ENCODE measurements around the gene PIR. TPM values are rescaled to one million over a fixed set of nuclear protein-coding genes. Genes with fewer than 3 reads are reported as not detected.

The PIR gene
- total and polyA plus RNA-seq, 9 of the 15 experiments (the other 6 are each of a cell fraction or from before 2014, with no cell fraction given): 7.5 to 29.8 (median 11.5) TPM

GRCh38 chrX:15344106-15344505 is 149.0 kb downstream of the PIR start:
- no peak overlapping the region for H3K9ac ChIP-seq (ENCODE audit: insufficient read depth in 1 of 2, low read depth in 2 of 2, low read length in 2 of 2)
- H3K9me1 ChIP-seq (ENCODE audit: control insufficient read depth, insufficient read depth, low read length): no peaks in the 10 kb centered on the region
- no peaks in the 10 kb centered on the region for H3K9me3 ChIP-seq (replicated peaks; ENCODE audit: control insufficient read depth, insufficient read depth, low read depth, low read length)
- FAIRE-seq (no peak), ATAC-seq (no peak), DNase-seq (ENCODE audit: extremely low read depth in 1 of 4, low spot score in 3 of 4) (no peak)
- no peak overlapping the region for H3K4me2 ChIP-seq (ENCODE audit: insufficient read depth, low read length)
- H3K27ac ChIP-seq (ENCODE audit: extremely low read depth, low read depth, low read length): no peak overlapping the region
- H3K79me2 ChIP-seq (ENCODE audit: control insufficient read depth, insufficient read depth, low read length): no peaks in the 10 kb centered on the region
- peaks cover 0 to 3% of the 10 kb centered on the region in 2 experiments; a peak in 3 of 5 replicates for H3K27me3 ChIP-seq (ENCODE audit: control insufficient read depth in 2 of 2, insufficient read depth in 2 of 2, low read length in 2 of 2)
- no peaks in the 10 kb centered on the region for H4K20me1 ChIP-seq (replicated peaks; ENCODE audit: control insufficient read depth, insufficient read depth, low read length)
- no peak overlapping the region for H3K4me3 ChIP-seq
- BruUV-seq (replicated peaks): no TSS peak
- intact Hi-C loops (cut with micrococcal nuclease): loop anchor here (10.0 kb wide), 1 partner anchor 311 kb away; no protein-coding TSS in a partner anchor
- POLR2A ChIA-PET: interaction anchor here (0.5 kb wide), 1 partner anchor 22 kb away, joined by 3 read pairs; no protein-coding TSS in a partner anchor
- no peaks in the 10 kb centered on the region for H3K36me3 ChIP-seq (ENCODE audit: control insufficient read depth, insufficient read depth, low read length)
- CTCF ChIA-PET (ENCODE audit: low intra/inter-chr PET ratio): no interaction called here
- no peaks in the 10 kb centered on the region for H3K4me1 ChIP-seq (replicated peaks in 1 of 2; ENCODE audit: control insufficient read depth in 2 of 2, insufficient read depth in 2 of 2, low read length in 2 of 2)
- no peak for TF ChIP-seq ERF (CRISPR knock-in tag; IDR thresholded peaks at IDR 0.05)
- TF ChIP-seq, protein P1, sequence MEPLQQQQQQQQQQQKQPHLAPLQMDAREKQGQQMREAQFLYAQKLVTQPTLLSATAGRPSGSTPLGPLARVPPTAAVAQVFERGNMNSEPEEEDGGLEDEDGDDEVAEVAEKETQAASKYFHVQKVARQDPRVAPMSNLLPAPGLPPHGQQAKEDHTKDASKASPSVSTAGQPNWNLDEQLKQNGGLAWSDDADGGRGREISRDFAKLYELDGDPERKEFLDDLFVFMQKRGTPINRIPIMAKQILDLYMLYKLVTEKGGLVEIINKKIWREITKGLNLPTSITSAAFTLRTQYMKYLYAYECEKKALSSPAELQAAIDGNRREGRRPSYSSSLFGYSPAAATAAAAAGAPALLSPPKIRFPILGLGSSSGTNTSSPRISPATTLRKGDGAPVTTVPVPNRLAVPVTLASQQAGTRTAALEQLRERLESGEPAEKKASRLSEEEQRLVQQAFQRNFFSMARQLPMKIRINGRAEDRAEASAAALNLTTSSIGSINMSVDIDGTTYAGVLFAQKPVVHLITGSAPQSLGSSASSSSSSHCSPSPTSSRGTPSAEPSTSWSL (CRISPR knock-in tag; IDR thresholded peaks at IDR 0.05; ENCODE audit: borderline replicate concordance): no peak
- TF ChIP-seq ZNF75A (CRISPR knock-in tag; IDR thresholded peaks at IDR 0.05): no peak
- no peak for TF ChIP-seq FOSL1 (tag; conservative IDR thresholded peaks at IDR 0.05)
- TF ChIP-seq, protein P2, sequence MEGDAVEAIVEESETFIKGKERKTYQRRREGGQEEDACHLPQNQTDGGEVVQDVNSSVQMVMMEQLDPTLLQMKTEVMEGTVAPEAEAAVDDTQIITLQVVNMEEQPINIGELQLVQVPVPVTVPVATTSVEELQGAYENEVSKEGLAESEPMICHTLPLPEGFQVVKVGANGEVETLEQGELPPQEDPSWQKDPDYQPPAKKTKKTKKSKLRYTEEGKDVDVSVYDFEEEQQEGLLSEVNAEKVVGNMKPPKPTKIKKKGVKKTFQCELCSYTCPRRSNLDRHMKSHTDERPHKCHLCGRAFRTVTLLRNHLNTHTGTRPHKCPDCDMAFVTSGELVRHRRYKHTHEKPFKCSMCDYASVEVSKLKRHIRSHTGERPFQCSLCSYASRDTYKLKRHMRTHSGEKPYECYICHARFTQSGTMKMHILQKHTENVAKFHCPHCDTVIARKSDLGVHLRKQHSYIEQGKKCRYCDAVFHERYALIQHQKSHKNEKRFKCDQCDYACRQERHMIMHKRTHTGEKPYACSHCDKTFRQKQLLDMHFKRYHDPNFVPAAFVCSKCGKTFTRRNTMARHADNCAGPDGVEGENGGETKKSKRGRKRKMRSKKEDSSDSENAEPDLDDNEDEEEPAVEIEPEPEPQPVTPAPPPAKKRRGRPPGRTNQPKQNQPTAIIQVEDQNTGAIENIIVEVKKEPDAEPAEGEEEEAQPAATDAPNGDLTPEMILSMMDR (IDR thresholded peaks at IDR 0.05 in 2 of 3, conservative IDR thresholded peaks at IDR 0.05 in 1 of 3; ENCODE audit: insufficient read depth in 2 of 3, low read depth in 1 of 3, low read length in 3 of 3): no peak
- no peak for TF ChIP-seq HSF4 (CRISPR knock-in tag; IDR thresholded peaks at IDR 0.05; ENCODE audit: borderline replicate concordance)
- TF ChIP-seq SMC3 (conservative IDR thresholded peaks at IDR 0.05; ENCODE audit: insufficient read depth, low read depth, low read length): no peak
- TF ChIP-seq, protein P3, sequence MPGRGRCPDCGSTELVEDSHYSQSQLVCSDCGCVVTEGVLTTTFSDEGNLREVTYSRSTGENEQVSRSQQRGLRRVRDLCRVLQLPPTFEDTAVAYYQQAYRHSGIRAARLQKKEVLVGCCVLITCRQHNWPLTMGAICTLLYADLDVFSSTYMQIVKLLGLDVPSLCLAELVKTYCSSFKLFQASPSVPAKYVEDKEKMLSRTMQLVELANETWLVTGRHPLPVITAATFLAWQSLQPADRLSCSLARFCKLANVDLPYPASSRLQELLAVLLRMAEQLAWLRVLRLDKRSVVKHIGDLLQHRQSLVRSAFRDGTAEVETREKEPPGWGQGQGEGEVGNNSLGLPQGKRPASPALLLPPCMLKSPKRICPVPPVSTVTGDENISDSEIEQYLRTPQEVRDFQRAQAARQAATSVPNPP (IDR thresholded peaks at IDR 0.05; ENCODE audit: borderline replicate concordance, insufficient read depth, insufficient read length): no peak
- TF ChIP-seq L3MBTL2 (IDR thresholded peaks at IDR 0.05): no peak
- in situ Hi-C loops (cut with MboI): loop anchor here (10.0 to 25.0 kb wide), 2 partner anchors 118 to 221 kb away; no protein-coding TSS in a partner anchor
- no peak overlapping the region for H2AFZ ChIP-seq (ENCODE audit: low read depth, low read length)
